ENCODE data around the gene PISD. TPM values are rescaled to one million over a fixed set of nuclear protein-coding genes. Genes with fewer than 3 reads are reported as not detected.
"Not testable (repeated sequence)": the region's sequence is repeated elsewhere in the genome, so short reads cannot be mapped to it uniquely, and the experiment has no call there.

PISD gene
- total RNA-seq, 1 experiment from 2014 or later: 36.0 TPM

DNA sequence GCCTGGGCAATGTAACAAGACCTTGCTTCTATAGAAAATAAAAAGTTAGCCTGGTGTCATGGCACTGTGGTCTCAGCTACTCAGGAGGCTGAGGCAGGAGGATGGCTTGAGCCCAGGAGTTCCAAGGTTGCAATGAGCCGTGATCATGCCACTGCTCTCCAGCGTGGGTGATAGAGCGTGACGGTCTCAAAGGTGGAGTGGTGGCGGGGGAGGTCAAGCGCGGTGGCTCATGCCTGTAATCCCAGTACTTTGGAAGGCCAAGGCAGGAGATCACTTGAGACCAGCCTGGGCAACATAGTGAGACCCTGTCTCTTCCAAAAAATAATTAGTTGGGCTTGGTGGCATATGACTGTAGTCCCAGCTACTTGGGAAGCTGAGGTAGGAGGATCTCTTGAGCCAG, 16.7 kb upstream of the PISD start:
- H3K9me3 ChIP-seq (ENCODE audit: low read length): no peaks in the 10 kb centered on the region
- TF ChIP-seq EZH2phosphoT487 (IDR thresholded peaks at IDR 0.05; ENCODE audit: borderline replicate concordance, low read length): no peak
- TF ChIP-seq, protein P1, sequence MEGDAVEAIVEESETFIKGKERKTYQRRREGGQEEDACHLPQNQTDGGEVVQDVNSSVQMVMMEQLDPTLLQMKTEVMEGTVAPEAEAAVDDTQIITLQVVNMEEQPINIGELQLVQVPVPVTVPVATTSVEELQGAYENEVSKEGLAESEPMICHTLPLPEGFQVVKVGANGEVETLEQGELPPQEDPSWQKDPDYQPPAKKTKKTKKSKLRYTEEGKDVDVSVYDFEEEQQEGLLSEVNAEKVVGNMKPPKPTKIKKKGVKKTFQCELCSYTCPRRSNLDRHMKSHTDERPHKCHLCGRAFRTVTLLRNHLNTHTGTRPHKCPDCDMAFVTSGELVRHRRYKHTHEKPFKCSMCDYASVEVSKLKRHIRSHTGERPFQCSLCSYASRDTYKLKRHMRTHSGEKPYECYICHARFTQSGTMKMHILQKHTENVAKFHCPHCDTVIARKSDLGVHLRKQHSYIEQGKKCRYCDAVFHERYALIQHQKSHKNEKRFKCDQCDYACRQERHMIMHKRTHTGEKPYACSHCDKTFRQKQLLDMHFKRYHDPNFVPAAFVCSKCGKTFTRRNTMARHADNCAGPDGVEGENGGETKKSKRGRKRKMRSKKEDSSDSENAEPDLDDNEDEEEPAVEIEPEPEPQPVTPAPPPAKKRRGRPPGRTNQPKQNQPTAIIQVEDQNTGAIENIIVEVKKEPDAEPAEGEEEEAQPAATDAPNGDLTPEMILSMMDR (conservative IDR thresholded peaks at IDR 0.05; ENCODE audit: low read depth, low read length): no peak
- no peak for TF ChIP-seq EZH2 (IDR thresholded peaks at IDR 0.05; ENCODE audit: low read length, unreplicated experiment)
- H3K4me1 ChIP-seq (ENCODE audit: insufficient read depth, low read length): peaks cover 11% of the 10 kb centered on the region
- intact Hi-C loops (cut with micrococcal nuclease): no loop called here
- H3K79me2 ChIP-seq (ENCODE audit: low read length): no peaks in the 10 kb centered on the region
- H3K9me2 ChIP-seq (replicated peaks; ENCODE audit: low read length): no peaks in the 10 kb centered on the region
- no peaks in the 10 kb centered on the region for H3K27me3 ChIP-seq (ENCODE audit: low read length)
- ATAC-seq (no peak), DNase-seq (no peak)
- POLR2A ChIA-PET (ENCODE audit: unreplicated experiment): no interaction called here
- no peak overlapping the region for H3K4me2 ChIP-seq (ENCODE audit: low read length)
- BruUV-seq (replicated peaks): no TSS peak
- H3F3A ChIP-seq (ENCODE audit: low read length, unreplicated experiment): no peaks in the 10 kb centered on the region
- no peak overlapping the region for H2AFZ ChIP-seq (ENCODE audit: low read length)
- H3K27ac ChIP-seq (ENCODE audit: low read length): no peak overlapping the region
- H3K9ac ChIP-seq (ENCODE audit: low read length): no peak overlapping the region
- H4K20me1 ChIP-seq (ENCODE audit: low read length): no peaks in the 10 kb centered on the region
- no peaks in the 10 kb centered on the region for H3K36me3 ChIP-seq (ENCODE audit: low read depth, low read length)
- H3K4me3 ChIP-seq (ENCODE audit: low read length): no peak overlapping the region
- CTCF ChIA-PET: interaction anchor here (1.0 kb wide), 1 partner anchor 271 kb away, joined by 3 read pairs; no protein-coding TSS in a partner anchor

DNA sequence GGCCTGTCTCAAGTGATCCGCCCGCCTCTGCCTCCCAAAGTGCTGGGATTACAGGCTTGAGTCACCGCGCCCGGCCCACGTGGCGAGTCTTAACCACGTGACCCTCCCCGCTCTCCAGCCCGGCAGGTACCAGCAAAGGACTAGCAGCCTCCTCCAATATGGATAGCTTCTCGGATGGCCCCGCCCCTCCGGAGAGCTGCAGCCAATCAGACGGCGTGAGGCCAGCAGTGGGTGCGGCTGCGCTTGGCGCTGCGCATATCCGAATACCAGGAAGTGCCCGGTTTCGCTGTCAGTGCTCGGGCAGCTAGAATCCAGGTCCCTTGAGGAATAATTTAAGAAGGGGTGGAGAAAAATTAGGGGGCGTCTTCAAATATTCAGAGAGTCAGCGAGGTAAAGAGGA, 14.7 kb upstream of the PISD start:
- POLR2A ChIA-PET (ENCODE audit: unreplicated experiment): no interaction called here
- Histone ChIP-seq H3K9ac (ENCODE audit: low read length) (no peak overlapping the region), H3K4me1 (ENCODE audit: insufficient read depth, low read length) (peaks cover 11% of the 10 kb centered on the region), H3K9me2 (replicated peaks; ENCODE audit: low read length) (no peaks in the 10 kb centered on the region), H3K36me3 (ENCODE audit: low read depth, low read length) (no peaks in the 10 kb centered on the region), H3F3A (ENCODE audit: low read length, unreplicated experiment) (no peaks in the 10 kb centered on the region), H3K27ac (ENCODE audit: low read length) (no peak overlapping the region), H3K4me3 (ENCODE audit: low read length) (no peak overlapping the region), H2AFZ (ENCODE audit: low read length) (no peak overlapping the region), H3K79me2 (ENCODE audit: low read length) (no peaks in the 10 kb centered on the region), H3K4me2 (ENCODE audit: low read length) (no peak overlapping the region), H3K27me3 (ENCODE audit: low read length) (no peaks in the 10 kb centered on the region), H3K9me3 (ENCODE audit: low read length) (no peaks in the 10 kb centered on the region), H4K20me1 (ENCODE audit: low read length) (no peaks in the 10 kb centered on the region)
- intact Hi-C loops (cut with micrococcal nuclease): no loop called here
- no TSS peak for BruUV-seq (replicated peaks)
- no peak for TF ChIP-seq EZH2 (IDR thresholded peaks at IDR 0.05; ENCODE audit: low read length, unreplicated experiment)
- no peak for TF ChIP-seq EZH2phosphoT487 (IDR thresholded peaks at IDR 0.05; ENCODE audit: borderline replicate concordance, low read length)
- TF ChIP-seq, protein P1 (conservative IDR thresholded peaks at IDR 0.05; ENCODE audit: low read depth, low read length): no peak
- CTCF ChIA-PET: no interaction called here
- DNase-seq (no peak), ATAC-seq (no peak)

DNA sequence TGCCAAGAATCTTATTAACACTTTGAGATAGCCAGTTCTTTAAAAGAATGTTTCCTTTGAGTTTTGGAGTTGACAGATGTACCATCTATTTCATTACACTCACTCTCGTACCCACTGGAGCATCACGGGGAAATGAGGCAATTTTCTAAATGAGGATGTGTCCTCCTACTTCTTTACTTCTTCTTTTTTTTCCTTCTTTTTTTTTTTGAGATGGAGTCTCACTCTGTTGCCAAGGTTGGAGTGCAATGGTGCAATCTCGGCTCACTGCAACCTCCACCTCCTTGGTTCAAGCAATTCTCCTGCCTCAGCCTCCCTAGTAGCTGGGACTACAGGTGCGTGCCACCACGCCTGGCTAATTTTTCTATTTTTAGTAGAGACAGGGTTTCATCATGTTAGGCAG, 12.2 kb upstream of the PISD start:
- H3K27ac ChIP-seq (ENCODE audit: low read length); H3K79me2 ChIP-seq (ENCODE audit: low read length); POLR2A ChIA-PET (ENCODE audit: unreplicated experiment); H3K36me3 ChIP-seq (ENCODE audit: low read depth, low read length); DNase-seq; H4K20me1 ChIP-seq (ENCODE audit: low read length); H3K9me3 ChIP-seq (ENCODE audit: low read length); CTCF ChIA-PET; BruUV-seq (replicated peaks); H3F3A ChIP-seq (ENCODE audit: low read length, unreplicated experiment); intact Hi-C loops (cut with micrococcal nuclease); H3K9me2 ChIP-seq (replicated peaks; ENCODE audit: low read length); H3K4me2 ChIP-seq (ENCODE audit: low read length); H2AFZ ChIP-seq (ENCODE audit: low read length); H3K27me3 ChIP-seq (ENCODE audit: low read length); ATAC-seq; H3K4me3 ChIP-seq (ENCODE audit: low read length); H3K9ac ChIP-seq (ENCODE audit: low read length); H3K4me1 ChIP-seq (ENCODE audit: insufficient read depth, low read length): not testable (repeated sequence)

DNA sequence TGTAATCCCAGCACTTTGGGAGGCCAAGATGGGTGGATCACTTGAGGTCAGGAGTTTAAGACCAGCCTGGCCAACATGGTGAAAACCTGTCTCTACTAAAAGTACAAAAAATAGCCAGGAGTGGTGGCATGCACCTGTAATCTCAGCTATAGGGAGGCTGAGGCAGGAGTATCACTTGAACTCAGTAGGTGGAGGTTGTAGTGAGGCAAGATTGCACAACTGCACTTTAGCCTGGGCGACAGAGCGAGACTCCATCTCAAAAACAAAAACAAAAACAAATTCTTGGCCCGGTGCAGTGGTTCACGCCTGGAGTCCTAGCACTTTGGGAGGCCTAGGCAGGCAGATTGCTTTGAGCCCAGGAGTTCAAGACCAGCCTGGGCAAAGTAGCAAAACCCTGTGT, 6.8 kb upstream of the PISD start:
- ATAC-seq; H3K36me3 ChIP-seq (ENCODE audit: low read depth, low read length): not testable (repeated sequence)

More for the DNA sequence above, 6.8 kb upstream of the PISD start:
- H3K4me3 ChIP-seq (ENCODE audit: low read length); DNase-seq; H3K9me2 ChIP-seq (replicated peaks; ENCODE audit: low read length); H3K9me3 ChIP-seq (ENCODE audit: low read length); H3K79me2 ChIP-seq (ENCODE audit: low read length); H3K27ac ChIP-seq (ENCODE audit: low read length); H4K20me1 ChIP-seq (ENCODE audit: low read length); H3K4me1 ChIP-seq (ENCODE audit: insufficient read depth, low read length); H3K4me2 ChIP-seq (ENCODE audit: low read length); BruUV-seq (replicated peaks); H2AFZ ChIP-seq (ENCODE audit: low read length); POLR2A ChIA-PET (ENCODE audit: unreplicated experiment); H3K27me3 ChIP-seq (ENCODE audit: low read length); H3F3A ChIP-seq (ENCODE audit: low read length, unreplicated experiment); H3K9ac ChIP-seq (ENCODE audit: low read length): not testable (repeated sequence)
- intact Hi-C loops (cut with micrococcal nuclease): loop anchor here (10.0 kb wide), 2 partner anchors 196 to 406 kb away; no protein-coding TSS in a partner anchor
- CTCF ChIA-PET: interaction anchor here (0.6 kb wide), 1 partner anchor 62 kb away, joined by 3 read pairs; no protein-coding TSS in a partner anchor
